PC-3 (cell line): ENCODE data around the gene HDGFL3.

Experiments
- CTCF ChIP-seq: fragments of 300-600 bp; sonication (generic); conservative IDR thresholded peaks from 2 replicates; pipeline ENCODE4 v1.5.1; 2017; ENCODE audit warnings: antibody characterized with exemption, low read depth, mild to moderate bottlenecking, low read length
- EZH2 ChIP-seq: fragments of 300-600 bp; sonication (generic); IDR thresholded peaks from one replicate; pipeline ENCODE4 v1.6.1; 2017; ENCODE audit warnings: antibody characterized with exemption, mild to moderate bottlenecking, low read length; ENCODE audit not compliant: unreplicated experiment
- EZH2phosphoT487 ChIP-seq: fragments of 300-600 bp; sonication (generic); IDR thresholded peaks from 2 replicates; pipeline ENCODE4 v1.6.1; 2018; ENCODE audit warnings: mild to moderate bottlenecking, antibody characterized with exemption, low read length, borderline replicate concordance

DNA sequence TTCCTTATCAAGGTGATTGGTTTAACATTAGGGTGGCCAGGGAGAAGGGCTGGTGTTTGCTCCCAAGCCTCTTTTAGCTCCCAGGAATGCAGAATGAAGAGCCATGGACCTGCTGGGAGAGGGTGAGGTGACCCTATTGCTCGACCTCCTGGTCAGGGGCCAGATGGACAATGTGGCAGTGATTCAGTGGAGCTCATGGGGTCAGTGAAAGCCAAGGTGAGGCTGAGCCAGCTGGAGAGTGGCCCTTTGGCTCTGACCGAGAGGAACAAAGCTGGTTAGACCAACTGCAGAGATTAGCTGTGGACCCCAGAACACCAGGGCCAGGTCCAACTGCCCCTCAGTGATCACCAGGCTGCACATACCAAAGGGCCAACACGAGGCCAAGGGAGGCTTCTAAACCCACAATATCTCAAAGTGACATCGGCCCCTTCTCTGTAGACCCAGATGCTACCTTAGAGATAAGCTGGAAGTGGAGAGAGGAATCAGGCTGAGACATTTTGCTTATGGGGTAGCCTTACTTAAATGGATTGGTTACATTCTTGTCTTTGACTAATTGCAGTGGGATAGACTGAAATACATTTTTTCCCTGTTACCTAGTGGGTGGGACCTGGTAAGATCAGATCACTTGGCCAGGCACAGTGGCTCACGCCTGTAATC is 124.8 kb downstream of the HDGFL3 start:
- no peak for TF ChIP-seq CTCF
- TF ChIP-seq EZH2, result no peak
- TF ChIP-seq EZH2phosphoT487, result no peak
